HepG2 (cell line): Measurements from ENCODE around the gene GPR107. TPM values are rescaled to one million over a fixed set of nuclear protein-coding genes. Genes with fewer than 3 reads are reported as not detected.

Experiments used
- ATF1 ChIP-seq: IDR thresholded peaks from 2 replicates; pipeline ENCODE4 v1.6.1; 2016; ENCODE audit warnings: mild to moderate bottlenecking, control low read depth
- CBX2 ChIP-seq, 2 experiments: fragments of 200-600 bp in 1 of 2; sonication (generic); formaldehyde crosslinking in 1 of 2; IDR thresholded peaks; 2 replicates each; pipeline versions ENCODE4 v1.7.0 to v1.8.1; 2018 to 2022; ENCODE audit warnings: low read depth in 2 of 2, low read length in 1 of 2, mild to moderate bottlenecking in 1 of 2, missing genetic modification reagents in 1 of 2
- FOXC1 ChIP-seq: sonication (generic); formaldehyde crosslinking; IDR thresholded peaks from 2 replicates; pipeline ENCODE4 v1.8.0; 2022; ENCODE audit warnings: mild to moderate bottlenecking, missing genetic modification reagents, borderline replicate concordance
- FOXK2 ChIP-seq: fragments of 450-650 bp; IDR thresholded peaks from 2 replicates; pipeline ENCODE4 v1.6.1; 2016
- KDM4B ChIP-seq: sonication (generic); formaldehyde crosslinking; IDR thresholded peaks from 2 replicates; pipeline ENCODE4 v1.4.0; 2020; ENCODE audit warnings: missing genetic modification reagents
- LCORL ChIP-seq, 2 experiments: fragments of 450-650 bp in 1 of 2; sonication (generic) in 1 of 2; formaldehyde crosslinking in 1 of 2; IDR thresholded peaks; 2 replicates each; pipeline versions ENCODE4 v1.5.0 to v1.6.1; 2017 to 2020; ENCODE audit warnings: antibody characterized with exemption in 1 of 2, missing genetic modification reagents in 1 of 2
- MEIS1 ChIP-seq: sonication (generic); formaldehyde crosslinking; IDR thresholded peaks from 2 replicates; pipeline ENCODE4 v1.9.0; 2021; ENCODE audit warnings: mild to moderate bottlenecking, missing genetic modification reagents, moderate library complexity, borderline replicate concordance
- MNT ChIP-seq: fragments of 450-650 bp; IDR thresholded peaks from 2 replicates; pipeline ENCODE4 v1.6.1; 2016
- MXD1 ChIP-seq: sonication (generic); formaldehyde crosslinking; IDR thresholded peaks from 2 replicates; pipeline ENCODE4 v1.4.0; 2020; ENCODE audit warnings: mild to moderate bottlenecking, missing genetic modification reagents
- MZF1 ChIP-seq: sonication (generic); formaldehyde crosslinking; IDR thresholded peaks from 2 replicates; pipeline ENCODE4 v1.8.1; 2023; ENCODE audit warnings: mild to moderate bottlenecking, missing genetic modification reagents, borderline replicate concordance
- NR0B2 ChIP-seq: sonication (generic); formaldehyde crosslinking; IDR thresholded peaks from 2 replicates; pipeline ENCODE4 v1.4.0; 2020; ENCODE audit warnings: mild to moderate bottlenecking, missing genetic modification reagents
- PITX1 ChIP-seq: sonication (generic); formaldehyde crosslinking; IDR thresholded peaks from 2 replicates; pipeline ENCODE4 v1.5.1; 2020; ENCODE audit warnings: mild to moderate bottlenecking, missing genetic modification reagents
- POLR2AphosphoS2 ChIP-seq: IDR thresholded peaks from 2 replicates; pipeline ENCODE4 v1.6.1; 2011; ENCODE audit warnings: low read depth, low read length, improper control_type of control experiment
- REL ChIP-seq: sonication (generic); formaldehyde crosslinking; conservative IDR thresholded peaks from 2 replicates; pipeline ENCODE4 v1.8.0; 2022; ENCODE audit warnings: mild to moderate bottlenecking, missing genetic modification reagents, moderate library complexity
- RFX5 ChIP-seq: IDR thresholded peaks from 2 replicates; pipeline ENCODE4 v1.6.1; 2011; ENCODE audit warnings: low read depth, low read length, improper control_type of control experiment
- SMYD3 ChIP-seq: sonication (generic); formaldehyde crosslinking; IDR thresholded peaks from 2 replicates; pipeline ENCODE4 v1.8.1; 2023; ENCODE audit warnings: mild to moderate bottlenecking, missing genetic modification reagents
- STAG1 ChIP-seq: sonication (generic); formaldehyde crosslinking; IDR thresholded peaks from 2 replicates; pipeline ENCODE4 v1.4.0; 2020; ENCODE audit warnings: missing genetic modification reagents
- THAP7 ChIP-seq: sonication (generic); formaldehyde crosslinking; IDR thresholded peaks from 2 replicates; pipeline ENCODE4 v1.8.1; 2023; ENCODE audit warnings: mild to moderate bottlenecking, missing genetic modification reagents
- TOPORS ChIP-seq: sonication (generic); formaldehyde crosslinking; IDR thresholded peaks from 2 replicates; pipeline ENCODE4 v1.8.0; 2023; ENCODE audit warnings: mild to moderate bottlenecking, missing genetic modification reagents
- ZBTB20 ChIP-seq: sonication (generic); formaldehyde crosslinking; IDR thresholded peaks from 2 replicates; pipeline ENCODE4 v1.8.1; 2023; ENCODE audit warnings: missing genetic modification reagents, low read depth, mild to moderate bottlenecking, borderline replicate concordance
- ZKSCAN8 ChIP-seq: IDR thresholded peaks from 2 replicates; pipeline ENCODE4 v1.6.1; 2016; ENCODE audit warnings: borderline replicate concordance, missing genetic modification reagents, missing compliant biosample characterization
- ZNF138 ChIP-seq: sonication (generic); formaldehyde crosslinking; IDR thresholded peaks from 2 replicates; pipeline ENCODE4 v1.5.0; 2020; ENCODE audit warnings: mild to moderate bottlenecking, low read depth, missing genetic modification reagents
- ZNF343 ChIP-seq: sonication (generic); formaldehyde crosslinking; IDR thresholded peaks from 2 replicates; pipeline ENCODE4 v1.4.0; 2020; ENCODE audit warnings: mild to moderate bottlenecking, missing genetic modification reagents
- ZNF720 ChIP-seq: sonication (generic); formaldehyde crosslinking; IDR thresholded peaks from 2 replicates; pipeline ENCODE4 v1.4.0; 2020; ENCODE audit warnings: missing genetic modification reagents
- ZNF780A ChIP-seq: sonication (generic); formaldehyde crosslinking; IDR thresholded peaks from 2 replicates; pipeline ENCODE4 v1.8.0; 2022; ENCODE audit warnings: mild to moderate bottlenecking, missing genetic modification reagents, moderate library complexity
- ZNF784 ChIP-seq: sonication (generic); formaldehyde crosslinking; IDR thresholded peaks from 2 replicates; pipeline ENCODE4 v1.5.1; 2020; ENCODE audit warnings: missing genetic modification reagents, mild to moderate bottlenecking, borderline replicate concordance
- polyA plus RNA-seq, 8 experiments: library from polyadenylated mRNA; depleted of rRNA in 3 of 8; stranded (reverse) in 7 of 8; unstranded in 1 of 8; fragments of >200 nt; fragmentation: Illumina TruSeq in 4 of 8; extraction: Trizol in 4 of 8; gene quantifications; 2 replicates each; pipeline versions ENCODE4 v1.2.1 to v1.2.3, GENCODE V29; 2011 to 2016; ENCODE audit warnings: low read depth in 4 of 8, missing spikeins in 1 of 8, mixed read lengths in 1 of 8; ENCODE audit not compliant: insufficient read depth in 1 of 8
- total RNA-seq, 5 experiments: library from RNA; depleted of rRNA; stranded (reverse); fragments of >200 nt; fragmentation: Illumina TruSeq; extraction: Trizol; gene quantifications; 2 replicates each; pipeline ENCODE4 v1.2.3, GENCODE V29; 2016; ENCODE audit warnings: low read depth in 1 of 5

GPR107 gene
- total and polyA plus RNA-seq, 2 of the 13 experiments (the other 11 are each of a cell fraction or from before 2014, with no cell fraction given): 22.5 to 24.4 TPM

GRCh38 chr9:130043654-130044623 lies 9.8 kb upstream of the GPR107 start (continued):
- TF ChIP-seq ZNF138 (CRISPR knock-in tag) (no peak), MEIS1 (CRISPR knock-in tag) (no peak), MZF1 (CRISPR knock-in tag) (no peak), NR0B2 (no peak), SMYD3 (CRISPR knock-in tag) (no peak), ATF1 (CRISPR knock-in tag) (no peak), ZNF720 (CRISPR knock-in tag) (no peak), ZNF784 (CRISPR knock-in tag) (no peak), ZKSCAN8 (CRISPR knock-in tag) (no peak), STAG1 (CRISPR knock-in tag) (peak; percentile 39), ZNF780A (no peak), TOPORS (CRISPR knock-in tag) (no peak), FOXC1 (CRISPR knock-in tag) (peak; percentile 81; the same call in 1 of the 2 replicates), ZBTB20 (CRISPR knock-in tag) (peak; percentile 32; the same call in 1 of the 2 replicates), FOXK2 (no peak), THAP7 (CRISPR knock-in tag) (peak; percentile 63; the same call in 1 of the 2 replicates), ZNF343 (CRISPR knock-in tag) (no peak), MNT (peak; percentile 18; the same call in 1 of the 2 replicates), REL (CRISPR knock-in tag) (no peak; the same call in 1 of the 2 replicates), KDM4B (CRISPR knock-in tag) (no peak), RFX5 (no peak), MXD1 (CRISPR knock-in tag) (no peak), PITX1 (CRISPR knock-in tag) (no peak), CBX2 (IDR thresholded peaks at IDR 0.05; ENCODE audit: low read depth, low read length) (no peak), CBX2 (CRISPR knock-in tag; IDR thresholded peaks at IDR 0.05; ENCODE audit: low read depth) (no peak), POLR2AphosphoS2 (no peak), LCORL (IDR thresholded peaks at IDR 0.05) (no peak), LCORL (CRISPR knock-in tag; IDR thresholded peaks at IDR 0.05) (no peak)
